ENCODE measurements around the gene CEP135.
A peak's percentile ranks its signal among the peaks of the same experiment; 100 is the strongest.

CEP135 gene

GRCh38 chr4:55948726-55949481 lies at the start of gene CEP135:
Gene CEP135, plus strand, starts transcription at chr4:55948945. Its CDS starts 3,186 bp downstream, at chr4:55952131.
- Histone ChIP-seq H3K4me1 (ENCODE audit: control insufficient read depth, insufficient read depth, low read length) (no peaks in the 10 kb centered on the region; the same call in 1 of the 2 replicates), H3K27me3 (ENCODE audit: control insufficient read depth, insufficient read depth, low read length) (no peaks in the 10 kb centered on the region), H3K4me3 (ENCODE audit: low read length) (peak within 1 kb of the TSS; percentile 59; the same call in 1 of the 2 replicates), H3K36me3 (ENCODE audit: control insufficient read depth, insufficient read depth, low read length) (no peaks in the 10 kb centered on the region), H3K9me3 (ENCODE audit: control insufficient read depth, insufficient read depth, low read length) (no peaks in the 10 kb centered on the region), H3K27ac (ENCODE audit: low read length) (no peak within 1 kb of the TSS)
- WGBS (ENCODE audit: insufficient coverage, insufficient read length), result no CpG with 5 or more reads among the region's 77 CpGs
- DNase-seq (ENCODE audit: low read depth, low spot score), result peak; percentile 82

- no CpG with 5 or more reads among the region's 4 CpGs for WGBS (ENCODE audit: insufficient coverage, insufficient read length)
- no peak overlapping the region for H3K27ac ChIP-seq (ENCODE audit: low read length)
- DNase-seq (ENCODE audit: low read depth, low spot score), result no peak
Observed at GRCh38 chr4:55902677-55903076, 46.1 kb upstream of the CEP135 start.

GRCh38 chr4:55903577-55903976 lies 45.2 kb upstream of the CEP135 start:
- Histone ChIP-seq H3K27me3 (ENCODE audit: control insufficient read depth, insufficient read depth, low read length) (no peaks in the 10 kb centered on the region), H3K9me3 (ENCODE audit: control insufficient read depth, insufficient read depth, low read length) (no peaks in the 10 kb centered on the region), H3K27ac (ENCODE audit: low read length) (no peak overlapping the region), H3K4me3 (ENCODE audit: low read length) (no peak overlapping the region), H3K4me1 (ENCODE audit: control insufficient read depth, insufficient read depth, low read length) (no peaks in the 10 kb centered on the region), H3K36me3 (ENCODE audit: control insufficient read depth, insufficient read depth, low read length) (no peaks in the 10 kb centered on the region; the same call in 1 of the 2 replicates)
- DNase-seq (ENCODE audit: low read depth, low spot score), result no peak

More at GRCh38 chr4:55902677-55903076, 46.1 kb upstream of the CEP135 start:
- Histone ChIP-seq H3K4me3 (ENCODE audit: low read length) (no peak overlapping the region), H3K9me3 (ENCODE audit: control insufficient read depth, insufficient read depth, low read length) (no peaks in the 10 kb centered on the region), H3K36me3 (ENCODE audit: control insufficient read depth, insufficient read depth, low read length) (no peaks in the 10 kb centered on the region; the same call in 1 of the 2 replicates), H3K4me1 (ENCODE audit: control insufficient read depth, insufficient read depth, low read length) (no peaks in the 10 kb centered on the region), H3K27me3 (ENCODE audit: control insufficient read depth, insufficient read depth, low read length) (no peaks in the 10 kb centered on the region)

GRCh38 chr4:55904576-55904975 lies 44.2 kb upstream of the CEP135 start:
- Histone ChIP-seq H3K27me3 (ENCODE audit: control insufficient read depth, insufficient read depth, low read length) (no peaks in the 10 kb centered on the region), H3K4me3 (ENCODE audit: low read length) (no peak overlapping the region), H3K4me1 (ENCODE audit: control insufficient read depth, insufficient read depth, low read length) (no peaks in the 10 kb centered on the region), H3K9me3 (ENCODE audit: control insufficient read depth, insufficient read depth, low read length) (no peaks in the 10 kb centered on the region), H3K27ac (ENCODE audit: low read length) (no peak overlapping the region), H3K36me3 (ENCODE audit: control insufficient read depth, insufficient read depth, low read length) (no peaks in the 10 kb centered on the region; the same call in 1 of the 2 replicates)
- no peak for DNase-seq (ENCODE audit: low read depth, low spot score)

- no peaks in the 10 kb centered on the region for H3K4me1 ChIP-seq (ENCODE audit: control insufficient read depth, insufficient read depth, low read length)
- no peak for DNase-seq (ENCODE audit: low read depth, low spot score)
- no peaks in the 10 kb centered on the region for H3K27me3 ChIP-seq (ENCODE audit: control insufficient read depth, insufficient read depth, low read length)
- no CpG with 5 or more reads among the region's 6 CpGs for WGBS (ENCODE audit: insufficient coverage, insufficient read length)
- H3K27ac ChIP-seq (ENCODE audit: low read length), result no peak overlapping the region
- no peaks in the 10 kb centered on the region for H3K9me3 ChIP-seq (ENCODE audit: control insufficient read depth, insufficient read depth, low read length)
- H3K4me3 ChIP-seq (ENCODE audit: low read length), result no peak overlapping the region
- no peaks in the 10 kb centered on the region; the same call in 1 of the 2 replicates for H3K36me3 ChIP-seq (ENCODE audit: control insufficient read depth, insufficient read depth, low read length)
Observed at GRCh38 chr4:55906323-55906722, 42.4 kb upstream of the CEP135 start.

GRCh38 chr4:55906989-55907388 lies 41.8 kb upstream of the CEP135 start:
- Histone ChIP-seq H3K27me3 (ENCODE audit: control insufficient read depth, insufficient read depth, low read length) (no peaks in the 10 kb centered on the region), H3K4me1 (ENCODE audit: control insufficient read depth, insufficient read depth, low read length) (no peaks in the 10 kb centered on the region), H3K9me3 (ENCODE audit: control insufficient read depth, insufficient read depth, low read length) (no peaks in the 10 kb centered on the region), H3K4me3 (ENCODE audit: low read length) (no peak overlapping the region), H3K27ac (ENCODE audit: low read length) (no peak overlapping the region), H3K36me3 (ENCODE audit: control insufficient read depth, insufficient read depth, low read length) (no peaks in the 10 kb centered on the region; the same call in 1 of the 2 replicates)
- no CpG with 5 or more reads among the region's 3 CpGs for WGBS (ENCODE audit: insufficient coverage, insufficient read length)
- DNase-seq (ENCODE audit: low read depth, low spot score), result no peak

- no peak overlapping the region for H3K27ac ChIP-seq (ENCODE audit: low read length)
- no peaks in the 10 kb centered on the region; the same call in 1 of the 2 replicates for H3K36me3 ChIP-seq (ENCODE audit: control insufficient read depth, insufficient read depth, low read length)
- H3K9me3 ChIP-seq (ENCODE audit: control insufficient read depth, insufficient read depth, low read length), result no peaks in the 10 kb centered on the region
- no peak for DNase-seq (ENCODE audit: low read depth, low spot score)
- no peaks in the 10 kb centered on the region for H3K4me1 ChIP-seq (ENCODE audit: control insufficient read depth, insufficient read depth, low read length)
- no peaks in the 10 kb centered on the region for H3K27me3 ChIP-seq (ENCODE audit: control insufficient read depth, insufficient read depth, low read length)
- H3K4me3 ChIP-seq (ENCODE audit: low read length), result no peak overlapping the region
Observed at GRCh38 chr4:55907469-55907868, 41.3 kb upstream of the CEP135 start.

- no peak for DNase-seq (ENCODE audit: low read depth, low spot score)
- Histone ChIP-seq H3K36me3 (ENCODE audit: control insufficient read depth, insufficient read depth, low read length) (no peaks in the 10 kb centered on the region), H3K4me3 (ENCODE audit: low read length) (no peak overlapping the region), H3K27me3 (ENCODE audit: control insufficient read depth, insufficient read depth, low read length) (no peaks in the 10 kb centered on the region), H3K4me1 (ENCODE audit: control insufficient read depth, insufficient read depth, low read length) (no peaks in the 10 kb centered on the region), H3K27ac (ENCODE audit: low read length) (no peak overlapping the region), H3K9me3 (ENCODE audit: control insufficient read depth, insufficient read depth, low read length) (no peaks in the 10 kb centered on the region)
- WGBS (ENCODE audit: insufficient coverage, insufficient read length), result no CpG with 5 or more reads among the region's 1 CpG
Observed at GRCh38 chr4:55910140-55910539, 38.6 kb upstream of the CEP135 start.

- Histone ChIP-seq H3K27me3 (ENCODE audit: control insufficient read depth, insufficient read depth, low read length) (no peaks in the 10 kb centered on the region), H3K4me1 (ENCODE audit: control insufficient read depth, insufficient read depth, low read length) (no peaks in the 10 kb centered on the region), H3K9me3 (ENCODE audit: control insufficient read depth, insufficient read depth, low read length) (no peaks in the 10 kb centered on the region), H3K27ac (ENCODE audit: low read length) (no peak overlapping the region), H3K4me3 (ENCODE audit: low read length) (no peak overlapping the region), H3K36me3 (ENCODE audit: control insufficient read depth, insufficient read depth, low read length) (no peaks in the 10 kb centered on the region)
- WGBS (ENCODE audit: insufficient coverage, insufficient read length), result no CpG with 5 or more reads among the region's 6 CpGs
- no peak for DNase-seq (ENCODE audit: low read depth, low spot score)
Observed at GRCh38 chr4:55912249-55912648, 36.5 kb upstream of the CEP135 start.

- Histone ChIP-seq H3K27me3 (ENCODE audit: control insufficient read depth, insufficient read depth, low read length) (no peaks in the 10 kb centered on the region), H3K4me1 (ENCODE audit: control insufficient read depth, insufficient read depth, low read length) (no peaks in the 10 kb centered on the region), H3K36me3 (ENCODE audit: control insufficient read depth, insufficient read depth, low read length) (no peaks in the 10 kb centered on the region), H3K27ac (ENCODE audit: low read length) (no peak overlapping the region), H3K9me3 (ENCODE audit: control insufficient read depth, insufficient read depth, low read length) (no peaks in the 10 kb centered on the region), H3K4me3 (ENCODE audit: low read length) (no peak overlapping the region)
- DNase-seq (ENCODE audit: low read depth, low spot score), result no peak
- no CpG with 5 or more reads among the region's 5 CpGs for WGBS (ENCODE audit: insufficient coverage, insufficient read length)
Observed at GRCh38 chr4:55920571-55920970, 28.2 kb upstream of the CEP135 start.

- no CpG with 5 or more reads among the region's 3 CpGs for WGBS (ENCODE audit: insufficient coverage, insufficient read length)
Observed at GRCh38 chr4:55921093-55921492, 27.7 kb upstream of the CEP135 start.

More at GRCh38 chr4:55921093-55921492, 27.7 kb upstream of the CEP135 start:
- H3K4me1 ChIP-seq (ENCODE audit: control insufficient read depth, insufficient read depth, low read length), result no peaks in the 10 kb centered on the region
- no peak overlapping the region for H3K4me3 ChIP-seq (ENCODE audit: low read length)
- no peak overlapping the region for H3K27ac ChIP-seq (ENCODE audit: low read length)
- DNase-seq (ENCODE audit: low read depth, low spot score), result no peak
- H3K27me3 ChIP-seq (ENCODE audit: control insufficient read depth, insufficient read depth, low read length), result no peaks in the 10 kb centered on the region
- no peaks in the 10 kb centered on the region for H3K36me3 ChIP-seq (ENCODE audit: control insufficient read depth, insufficient read depth, low read length)
- no peaks in the 10 kb centered on the region for H3K9me3 ChIP-seq (ENCODE audit: control insufficient read depth, insufficient read depth, low read length)
